DMS53 treated with DMSO at 0.1 percent for 48 hours (cell line): Measurements from ENCODE around the gene HIPK3.
"Not testable (repeated sequence)": the region's sequence is repeated elsewhere in the genome, so short reads cannot be mapped to it uniquely, and the experiment has no call there.

Experiments
- DNase-seq: peaks from one replicate; lab custom pipeline; 2025; ENCODE audit not compliant: unreplicated experiment; lab: John Stamatoyannopoulos, UW

The HIPK3 gene

GRCh38 chr11:33350287-33350686, 93.1 kb downstream of the HIPK3 start:
- DNase-seq: no peak

- no peak for DNase-seq
Observed at GRCh38 chr11:33358150-33358831, 101.1 kb downstream of the HIPK3 start.

DNA sequence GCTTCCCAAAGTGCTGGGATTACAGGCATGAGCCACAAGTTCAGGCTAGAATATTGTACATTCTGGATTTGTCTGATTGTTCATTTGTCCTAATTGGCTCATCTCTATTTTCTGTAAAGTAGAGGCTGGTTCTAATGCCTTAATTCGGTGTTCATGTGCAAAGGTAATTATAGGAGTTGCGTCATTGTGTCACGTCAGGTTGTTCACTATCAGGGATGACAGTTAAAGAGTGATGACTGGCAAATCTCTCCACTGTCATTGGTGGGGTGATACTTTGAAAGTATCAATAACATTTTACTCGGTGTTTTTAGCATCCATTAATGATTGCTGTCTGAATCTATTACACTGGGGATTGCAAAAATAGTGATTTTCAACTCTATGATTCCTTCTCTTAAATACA, 103.5 kb downstream of the HIPK3 start:
- DNase-seq: no peak

- peak; percentile 62 for DNase-seq
Observed at GRCh38 chr11:33362051-33362910, 105.1 kb downstream of the HIPK3 start.

DNA sequence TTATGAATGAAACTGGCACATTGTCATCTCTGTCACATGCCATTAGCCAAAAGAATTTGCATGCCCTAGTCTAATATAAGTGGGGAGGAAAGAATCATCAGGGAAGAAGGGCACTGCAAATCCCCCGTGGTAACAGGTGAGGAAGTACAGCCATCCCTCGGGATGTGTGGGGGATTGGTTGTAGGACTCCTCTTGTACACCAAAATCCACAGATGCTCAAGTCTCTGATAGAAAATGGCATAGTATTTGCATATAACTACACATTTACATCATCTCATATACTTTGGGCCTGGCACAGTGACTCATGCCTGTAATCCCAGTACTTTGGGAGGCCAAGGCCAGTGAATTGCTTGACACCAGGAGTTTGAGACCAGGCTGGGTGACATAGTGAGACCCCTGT, 109.7 kb downstream of the HIPK3 start:
- DNase-seq: no peak

DNA sequence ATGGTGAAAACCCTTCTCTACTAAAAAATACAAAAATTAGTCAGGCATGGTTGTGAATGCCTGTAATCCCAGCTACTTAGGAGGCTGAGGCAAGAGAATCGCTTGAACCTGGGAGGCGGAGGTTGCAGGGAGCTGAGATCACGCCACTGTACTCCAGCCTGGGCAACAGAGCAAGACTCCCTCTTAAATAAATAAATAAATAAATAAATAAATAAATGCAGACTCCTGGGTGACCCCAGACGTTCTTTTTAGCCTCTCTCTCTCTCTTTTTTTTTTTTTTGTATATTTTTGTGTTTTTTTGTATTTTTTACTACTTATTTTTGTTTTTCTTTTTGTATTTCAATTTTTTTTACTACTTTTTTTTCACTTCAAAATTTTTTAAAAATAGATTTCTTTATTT, 111.3 kb downstream of the HIPK3 start:
- not testable (repeated sequence) for DNase-seq

DNA sequence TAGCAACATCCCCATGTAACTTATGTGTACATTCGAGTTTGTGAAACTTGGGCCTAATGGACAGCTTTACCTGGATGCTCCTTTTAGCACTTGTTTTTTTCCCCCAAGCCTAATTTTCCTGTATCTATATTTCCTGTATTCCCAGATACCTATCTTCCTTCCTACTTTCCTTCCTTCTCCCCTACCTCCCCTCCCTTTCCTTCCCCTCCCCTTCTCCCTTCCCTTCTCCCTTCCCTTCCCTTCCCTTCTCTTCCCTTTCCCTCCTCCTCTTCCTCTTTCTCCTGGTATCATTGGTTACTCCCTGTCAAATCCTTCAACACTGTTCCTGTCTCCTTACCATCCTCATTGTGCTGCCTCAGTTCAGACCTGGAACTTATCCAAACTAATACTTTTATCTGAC, 111.8 kb downstream of the HIPK3 start:
- no peak for DNase-seq

- no peak for DNase-seq
Observed at GRCh38 chr11:33373636-33374035, 116.5 kb downstream of the HIPK3 start.

GRCh38 chr11:33375236-33375635, 118.1 kb downstream of the HIPK3 start:
- no peak for DNase-seq

DNA sequence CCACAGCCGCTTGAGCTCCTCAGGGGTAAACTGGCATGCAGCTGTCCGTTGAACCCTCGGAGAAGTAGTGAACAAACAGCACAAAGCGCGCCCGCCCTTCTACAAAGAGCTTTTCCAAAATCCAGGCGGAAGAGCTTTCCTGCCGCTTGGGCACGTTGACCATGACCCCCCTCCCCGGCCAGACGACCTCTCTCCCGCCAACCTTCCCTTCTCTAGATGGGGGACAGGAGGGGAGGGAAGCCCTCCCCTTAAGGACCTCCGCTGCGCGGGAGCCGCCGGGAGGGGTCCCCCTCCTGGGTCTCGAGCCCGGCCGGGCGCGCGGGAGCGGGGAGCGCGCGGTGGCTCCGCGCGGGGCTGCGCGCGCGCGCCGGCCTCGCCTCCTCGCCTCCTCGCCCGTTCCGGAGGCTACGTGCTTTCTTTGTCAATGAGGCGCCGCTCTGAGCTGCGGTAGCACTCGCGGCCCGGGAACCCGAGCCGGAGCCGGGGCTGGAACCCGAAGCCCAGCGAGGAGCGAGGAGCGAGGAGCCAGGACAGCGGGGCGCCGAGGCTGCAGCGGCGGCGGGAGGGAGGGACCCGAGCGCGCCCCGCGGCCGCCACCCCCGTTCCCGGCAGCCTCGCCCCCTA, 118.6 kb downstream of the HIPK3 start, which contains the start of gene KIAA1549L:
Gene KIAA1549L, plus strand, starts transcription at position 421 of the 624 bp plus-strand sequence.
- no peak for DNase-seq

- no peak for DNase-seq
Observed at GRCh38 chr11:33376331-33377310, 119.4 kb downstream of the HIPK3 start.

GRCh38 chr11:33377412-33378370, 120.5 kb downstream of the HIPK3 start:
- DNase-seq: no peak

GRCh38 chr11:33379947-33380346, 122.8 kb downstream of the HIPK3 start:
- DNase-seq: no peak

DNA sequence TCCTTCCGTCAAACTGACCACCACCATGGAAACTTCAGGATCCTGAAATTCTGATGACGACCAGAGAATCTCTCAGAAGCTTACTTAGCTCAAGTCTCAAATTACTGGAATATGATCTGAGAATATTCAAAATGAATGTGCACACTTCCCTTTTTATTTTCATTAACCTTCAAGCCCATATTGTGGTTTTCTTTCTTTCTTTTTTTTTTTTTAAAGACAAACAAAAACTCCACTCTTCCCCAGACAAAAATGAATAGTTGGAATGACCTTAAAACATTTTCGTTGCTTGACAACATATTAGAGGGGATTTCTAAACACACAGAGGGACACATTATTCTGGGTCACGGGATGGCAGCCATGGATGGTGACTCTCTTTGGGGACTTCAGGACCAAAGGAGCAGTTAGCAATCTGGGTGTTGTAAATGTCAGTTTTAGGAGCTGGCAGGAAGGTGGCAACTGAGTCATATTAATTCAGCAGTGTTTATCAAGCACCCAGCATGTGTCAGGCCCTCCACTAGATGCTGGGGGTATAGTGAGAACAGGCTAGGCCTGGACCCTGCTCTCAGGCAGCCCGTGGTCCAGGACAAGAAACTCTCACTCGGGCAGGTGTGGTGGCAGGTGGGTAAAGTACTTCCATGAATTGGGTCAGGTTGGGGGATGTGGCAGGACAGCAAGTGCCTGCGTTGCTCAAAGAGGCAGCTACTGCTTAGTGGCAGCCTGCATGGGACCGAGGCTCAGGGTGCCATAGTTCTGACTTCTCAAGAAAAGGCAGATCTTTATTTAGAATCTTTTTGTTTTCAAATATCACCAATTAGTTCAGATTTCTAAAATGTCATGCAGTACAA, 126.1 kb downstream of the HIPK3 start:
- no peak for DNase-seq

DNA sequence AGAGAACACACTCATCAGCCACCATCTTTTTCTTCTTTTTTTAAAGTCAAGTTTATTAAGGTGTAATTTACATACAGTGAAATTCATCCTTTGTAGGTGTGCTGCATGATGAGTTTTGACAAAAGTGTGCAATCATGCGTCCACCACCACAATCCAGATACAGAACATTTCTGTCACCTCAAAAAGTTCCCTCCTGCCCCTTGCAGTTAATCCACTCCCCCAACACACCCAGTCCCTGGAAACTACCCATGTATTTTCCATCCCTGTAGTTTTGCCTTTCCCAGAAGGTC, 126.7 kb downstream of the HIPK3 start:
- DNase-seq: no peak

GRCh38 chr11:33384220-33384619, 127.0 kb downstream of the HIPK3 start:
- no peak for DNase-seq

DNA sequence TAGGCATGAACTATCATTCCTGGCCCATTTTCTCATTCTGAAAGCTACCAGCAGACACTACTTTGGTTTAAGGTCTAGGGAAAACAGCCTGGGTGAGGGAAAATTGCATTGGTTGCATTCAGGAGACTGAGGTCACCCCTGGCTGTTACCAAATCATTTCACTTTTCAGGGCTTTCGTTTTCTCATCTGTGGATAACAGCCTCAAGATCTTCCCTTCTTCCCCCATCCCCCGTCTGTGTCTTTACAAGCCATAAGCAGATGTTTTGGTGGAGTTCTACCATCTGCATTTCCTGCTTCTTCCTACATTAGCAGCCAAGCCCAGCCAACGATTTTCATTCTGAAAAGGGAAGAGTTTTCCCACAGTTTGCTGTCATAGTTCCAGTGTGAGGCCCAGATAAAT, 130.4 kb downstream of the HIPK3 start:
- no peak for DNase-seq

- DNase-seq: no peak
Observed at GRCh38 chr11:33387996-33388395, 130.8 kb downstream of the HIPK3 start.
